ENCODE data around the gene KIAA1217.

DNA sequence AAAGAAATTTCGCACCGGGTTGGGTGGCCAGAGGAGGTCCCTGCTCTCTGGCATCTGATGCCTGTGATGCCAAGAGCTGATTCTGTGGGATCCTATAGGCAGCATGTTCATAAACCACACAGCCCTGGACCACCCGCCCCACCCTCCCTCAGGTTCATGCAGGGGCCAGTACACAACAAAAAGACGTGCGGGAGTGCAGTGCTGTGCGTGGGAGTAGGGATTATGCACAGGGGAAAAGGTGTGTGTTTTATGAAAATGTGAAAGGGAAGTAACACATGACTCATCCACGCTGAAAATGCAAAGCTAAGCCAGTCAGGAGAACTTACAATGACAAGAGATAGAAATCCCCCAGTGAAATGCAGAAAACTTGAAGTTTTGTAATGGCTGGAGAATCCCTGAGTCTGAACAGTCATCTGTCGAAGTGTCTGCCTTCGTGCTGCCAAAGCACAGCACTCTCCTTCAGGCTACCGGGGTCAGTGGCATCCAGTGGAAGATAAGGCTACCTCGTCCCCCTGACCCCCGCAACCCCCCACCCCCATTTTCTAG lies 1.1 kb downstream of the KIAA1217 start:
- TF ChIP-seq, protein P1, sequence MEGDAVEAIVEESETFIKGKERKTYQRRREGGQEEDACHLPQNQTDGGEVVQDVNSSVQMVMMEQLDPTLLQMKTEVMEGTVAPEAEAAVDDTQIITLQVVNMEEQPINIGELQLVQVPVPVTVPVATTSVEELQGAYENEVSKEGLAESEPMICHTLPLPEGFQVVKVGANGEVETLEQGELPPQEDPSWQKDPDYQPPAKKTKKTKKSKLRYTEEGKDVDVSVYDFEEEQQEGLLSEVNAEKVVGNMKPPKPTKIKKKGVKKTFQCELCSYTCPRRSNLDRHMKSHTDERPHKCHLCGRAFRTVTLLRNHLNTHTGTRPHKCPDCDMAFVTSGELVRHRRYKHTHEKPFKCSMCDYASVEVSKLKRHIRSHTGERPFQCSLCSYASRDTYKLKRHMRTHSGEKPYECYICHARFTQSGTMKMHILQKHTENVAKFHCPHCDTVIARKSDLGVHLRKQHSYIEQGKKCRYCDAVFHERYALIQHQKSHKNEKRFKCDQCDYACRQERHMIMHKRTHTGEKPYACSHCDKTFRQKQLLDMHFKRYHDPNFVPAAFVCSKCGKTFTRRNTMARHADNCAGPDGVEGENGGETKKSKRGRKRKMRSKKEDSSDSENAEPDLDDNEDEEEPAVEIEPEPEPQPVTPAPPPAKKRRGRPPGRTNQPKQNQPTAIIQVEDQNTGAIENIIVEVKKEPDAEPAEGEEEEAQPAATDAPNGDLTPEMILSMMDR (IDR thresholded peaks at IDR 0.05; ENCODE audit: low read depth, low read length) = no peak
- no peak for TF ChIP-seq EZH2phosphoT487 (IDR thresholded peaks at IDR 0.05; ENCODE audit: low read depth)
